HG03196 (cell line): ENCODE results near the gene GNG7.
"Not testable (repeated sequence)": the region's sequence is repeated elsewhere in the genome, so short reads cannot be mapped to it uniquely, and the experiment has no call there.

ENCODE experiments used
- ATAC-seq: cut with Tn5 transposase; IDR thresholded peaks from one replicate; pipeline ENCODE4 v1.9.1; 2021; ENCODE audit not compliant: unreplicated experiment

GNG7 gene

DNA sequence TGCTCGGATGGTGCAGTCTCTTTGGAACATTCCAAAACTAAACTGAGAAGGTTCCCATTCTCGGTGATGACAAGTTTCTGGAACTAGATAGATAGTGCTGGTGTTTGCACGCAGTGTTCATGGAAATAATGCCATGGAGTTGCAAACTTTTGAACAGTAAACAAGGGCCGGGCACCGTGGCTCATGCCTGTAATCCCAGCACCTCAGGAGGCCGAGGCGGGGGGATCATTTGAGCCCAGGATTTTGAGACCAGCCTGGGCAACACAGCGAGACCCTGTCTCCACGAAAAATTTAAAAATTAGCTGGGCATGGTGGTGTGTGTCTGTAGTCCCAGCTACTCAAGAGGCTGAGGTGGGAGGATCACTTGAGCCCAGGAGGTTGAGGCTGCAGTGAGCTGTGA lies 95.7 kb downstream of the GNG7 start:
- not testable (repeated sequence) for ATAC-seq

DNA sequence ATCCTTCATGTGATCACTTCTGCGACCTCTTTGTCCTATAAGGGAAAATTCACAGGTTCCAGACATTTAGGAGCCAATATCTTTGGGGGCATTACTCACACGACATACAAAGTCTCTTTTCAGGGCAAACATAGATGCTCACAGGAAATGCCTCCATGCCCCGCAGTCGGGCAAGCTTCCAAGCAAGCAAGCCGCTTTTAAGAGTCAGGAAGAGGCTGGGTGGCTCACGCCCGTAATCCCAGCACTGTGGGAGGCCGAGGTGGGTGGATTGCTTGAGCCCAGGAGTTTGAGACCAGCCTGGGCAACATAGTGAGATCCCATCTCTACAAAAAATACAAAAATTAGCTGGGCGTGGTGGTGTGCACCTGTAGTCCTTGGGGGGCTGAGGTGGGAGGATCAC lies 96.6 kb downstream of the GNG7 start:
- not testable (repeated sequence) for ATAC-seq

DNA sequence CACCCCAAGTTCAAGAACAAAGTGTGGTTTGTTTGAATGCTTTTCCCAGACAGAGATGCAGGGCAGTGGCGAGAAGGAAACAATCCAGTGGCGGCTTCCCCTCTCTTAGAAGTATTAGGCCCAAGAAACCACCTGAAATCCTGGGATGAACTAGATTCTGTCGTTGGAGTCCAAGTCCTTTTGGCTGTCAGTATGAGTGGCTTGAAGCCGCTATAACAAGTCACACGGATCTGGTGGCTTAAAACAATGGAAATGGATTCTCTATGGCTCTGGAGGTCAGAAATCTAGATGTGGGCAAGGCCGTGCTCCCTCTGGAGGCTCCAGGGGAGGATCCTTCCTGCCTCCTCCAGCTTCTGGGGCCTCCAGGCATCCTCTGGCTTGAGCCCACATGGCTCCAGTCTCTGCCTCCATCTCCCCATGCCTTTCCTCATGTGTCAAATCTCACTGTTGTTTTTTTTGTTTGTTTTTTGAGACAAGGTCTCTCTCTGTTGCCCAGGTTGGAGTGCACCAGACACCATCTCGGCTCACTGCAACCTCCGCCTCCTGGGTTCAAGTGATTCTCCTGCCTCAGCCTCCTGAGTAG lies 97.7 kb downstream of the GNG7 start:
- no peak for ATAC-seq

DNA sequence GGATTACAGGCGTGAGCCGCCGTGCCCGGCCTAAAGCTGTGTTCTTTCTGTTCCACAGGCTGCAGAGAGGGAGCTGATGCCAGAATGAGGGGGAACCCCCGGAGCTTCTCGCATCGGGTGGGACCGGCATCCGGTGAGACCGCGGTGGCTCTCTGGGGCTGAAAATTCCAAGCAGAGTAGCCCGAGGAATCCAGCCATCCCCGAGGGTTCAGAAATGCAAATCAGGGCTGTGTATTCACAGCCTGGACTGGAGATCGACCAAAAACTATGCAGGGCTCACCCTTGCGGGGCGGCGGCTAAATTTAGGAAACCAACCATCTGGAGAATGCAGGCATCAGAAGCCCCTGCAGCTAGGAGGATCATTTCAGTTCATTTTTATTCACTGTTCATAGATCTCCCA lies 99.2 kb downstream of the GNG7 start:
- ATAC-seq: no peak

DNA sequence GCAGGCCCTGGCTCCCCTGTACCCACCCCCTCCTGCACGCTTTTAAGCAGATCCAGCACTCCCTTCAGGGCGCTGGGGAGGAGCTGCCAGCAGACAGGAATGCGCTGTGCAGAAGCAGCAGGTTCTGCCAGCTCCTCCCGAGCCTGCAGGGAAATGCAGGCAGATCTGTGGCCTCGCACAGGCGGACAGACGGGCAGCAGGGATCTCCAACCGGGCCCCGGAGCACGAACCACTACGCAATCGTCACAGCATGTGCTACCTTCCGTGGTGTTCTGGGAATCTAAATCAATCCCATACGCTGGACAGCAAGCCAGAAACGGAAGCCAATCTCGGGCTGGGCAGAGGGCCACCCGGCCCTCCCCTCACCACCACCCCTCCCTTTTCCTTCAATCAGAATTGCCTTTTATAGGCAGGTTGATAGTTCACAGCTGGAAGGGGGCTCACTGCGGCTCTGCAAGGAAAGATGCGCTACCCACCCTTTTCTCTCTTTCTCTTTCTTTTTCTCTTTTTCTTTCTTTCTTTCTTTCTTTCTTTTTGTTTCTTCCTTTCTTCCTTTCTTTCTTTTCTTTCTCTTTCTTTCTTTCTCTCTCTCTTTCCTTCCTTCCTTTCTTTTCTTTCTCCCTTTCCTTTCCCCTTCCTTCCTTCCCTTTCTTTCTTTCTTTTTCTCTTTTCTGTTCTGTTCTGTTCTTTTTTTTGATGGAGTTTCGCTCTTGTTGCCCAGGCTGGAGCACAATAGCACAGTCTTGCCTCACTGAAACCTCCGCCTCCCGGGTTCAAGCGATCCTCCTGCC lies 99.9 kb downstream of the GNG7 start:
- no peak for ATAC-seq

DNA sequence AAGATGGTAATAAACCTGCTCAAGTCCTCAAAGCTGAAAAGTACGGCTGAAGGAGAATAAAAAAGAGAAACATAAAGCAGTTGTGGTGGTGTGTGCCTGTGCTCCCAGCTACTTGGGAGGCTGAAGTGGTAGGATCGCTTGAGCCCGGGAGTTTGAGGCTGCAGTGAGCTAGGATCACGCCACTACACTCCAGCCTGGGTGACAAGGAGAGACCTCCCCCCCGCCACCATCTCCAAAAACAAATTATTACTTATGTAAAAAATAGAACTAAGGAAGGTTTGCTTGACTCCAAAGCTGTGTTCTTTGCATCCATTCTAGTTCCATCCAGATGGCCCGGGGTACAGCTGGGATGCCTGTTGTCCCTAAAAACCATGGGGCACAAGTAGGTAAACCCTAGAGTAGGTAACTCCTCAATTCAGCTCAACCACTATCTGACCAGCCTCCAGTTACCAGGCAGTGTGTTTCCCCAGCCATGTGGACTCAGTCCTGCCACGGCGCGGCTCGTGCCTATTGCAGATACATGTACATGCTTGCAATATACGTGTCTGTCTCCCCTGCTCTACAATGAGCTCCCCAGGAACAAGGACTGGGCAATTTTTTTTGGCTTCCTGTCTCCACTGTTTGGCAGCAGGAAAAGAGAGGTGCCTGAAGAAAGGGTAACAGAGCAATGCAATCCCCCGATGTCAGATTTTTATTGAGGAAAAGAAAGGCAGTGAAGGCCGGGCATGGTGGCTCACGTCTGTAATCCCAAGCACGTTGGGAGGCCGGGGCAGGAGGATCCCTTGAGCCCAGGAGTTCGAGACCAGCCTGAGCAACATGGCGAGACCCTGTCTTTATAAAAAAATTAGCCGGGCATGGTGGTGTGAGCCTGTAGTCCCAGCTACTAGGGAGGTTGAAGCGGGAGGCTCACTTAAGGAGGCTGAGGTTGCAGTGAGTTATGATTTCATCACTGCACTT lies 101.3 kb downstream of the GNG7 start:
- no peak for ATAC-seq

DNA sequence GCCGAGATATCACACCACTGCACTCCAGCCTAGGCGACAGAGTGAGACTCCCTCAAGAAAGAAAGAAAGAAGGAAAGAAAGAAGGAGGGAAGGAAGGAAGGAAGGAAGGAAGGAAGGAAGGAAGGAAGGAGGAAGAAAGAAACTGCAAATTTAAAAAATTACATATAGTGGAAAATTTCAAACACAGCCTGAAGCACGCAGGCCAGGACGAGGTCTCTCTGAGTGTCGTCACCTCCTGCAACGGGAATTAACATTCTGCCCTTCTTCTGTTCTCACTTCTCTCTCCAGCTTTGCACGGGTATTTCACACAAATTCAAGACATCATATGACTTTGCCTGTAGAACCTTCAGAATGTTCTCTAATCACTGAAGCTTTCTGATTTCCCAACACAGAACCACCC lies 108.2 kb downstream of the GNG7 start:
- ATAC-seq: no peak

DNA sequence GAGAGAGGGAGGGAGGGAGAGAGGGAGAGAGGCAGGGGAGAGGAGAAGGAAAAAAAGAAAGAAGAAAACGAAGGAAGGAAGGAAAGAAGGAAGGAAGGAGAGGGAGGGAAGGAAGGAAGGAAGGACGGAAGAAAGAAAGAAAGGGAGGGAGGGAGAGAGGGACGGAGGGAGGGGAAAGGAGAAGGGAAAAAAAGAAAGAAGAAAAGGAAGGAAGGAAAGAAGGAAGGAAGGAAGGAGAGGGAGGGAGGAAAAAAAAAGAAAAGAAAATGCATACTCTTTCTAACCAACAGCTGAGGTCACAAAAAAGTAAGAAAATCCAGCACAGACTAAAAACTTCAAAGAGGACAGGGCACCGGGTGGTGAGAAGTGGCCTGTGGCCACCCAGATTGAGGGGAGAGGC lies 109.7 kb downstream of the GNG7 start:
- no peak for ATAC-seq

DNA sequence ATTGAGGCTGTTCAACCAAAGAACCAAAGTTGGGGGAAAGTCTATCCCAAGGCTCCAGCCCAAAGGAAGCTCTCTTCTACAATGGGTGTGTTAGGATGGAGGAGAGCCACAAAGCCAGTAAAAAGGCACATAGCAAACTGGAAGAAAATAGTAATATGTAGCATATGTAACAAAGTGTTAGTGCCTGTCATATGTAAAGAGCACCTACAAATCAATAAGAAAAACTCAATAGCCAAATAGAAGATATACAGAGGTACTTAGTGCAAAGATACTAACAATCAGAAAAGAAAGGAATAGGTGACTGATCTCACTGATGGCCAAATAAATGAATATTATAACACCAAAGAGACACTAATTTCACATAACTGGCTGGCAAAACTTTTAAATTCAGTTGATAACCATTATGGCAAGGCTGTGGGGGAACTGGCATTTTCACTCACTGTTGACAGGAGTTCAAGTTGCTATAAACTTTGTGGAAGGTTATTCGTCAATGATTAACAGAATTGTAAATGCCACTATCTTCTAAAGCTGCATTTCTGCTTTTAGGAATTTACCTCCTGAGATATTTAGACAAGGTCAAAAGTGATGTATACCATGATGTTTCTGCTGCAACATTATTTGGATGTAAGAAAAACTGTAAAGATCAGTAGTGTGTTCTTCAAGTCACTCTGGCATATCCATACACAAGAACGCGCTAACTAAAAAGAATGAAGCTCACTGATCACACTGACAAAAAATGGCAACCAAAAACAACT lies 110.8 kb downstream of the GNG7 start:
- ATAC-seq: no peak

DNA sequence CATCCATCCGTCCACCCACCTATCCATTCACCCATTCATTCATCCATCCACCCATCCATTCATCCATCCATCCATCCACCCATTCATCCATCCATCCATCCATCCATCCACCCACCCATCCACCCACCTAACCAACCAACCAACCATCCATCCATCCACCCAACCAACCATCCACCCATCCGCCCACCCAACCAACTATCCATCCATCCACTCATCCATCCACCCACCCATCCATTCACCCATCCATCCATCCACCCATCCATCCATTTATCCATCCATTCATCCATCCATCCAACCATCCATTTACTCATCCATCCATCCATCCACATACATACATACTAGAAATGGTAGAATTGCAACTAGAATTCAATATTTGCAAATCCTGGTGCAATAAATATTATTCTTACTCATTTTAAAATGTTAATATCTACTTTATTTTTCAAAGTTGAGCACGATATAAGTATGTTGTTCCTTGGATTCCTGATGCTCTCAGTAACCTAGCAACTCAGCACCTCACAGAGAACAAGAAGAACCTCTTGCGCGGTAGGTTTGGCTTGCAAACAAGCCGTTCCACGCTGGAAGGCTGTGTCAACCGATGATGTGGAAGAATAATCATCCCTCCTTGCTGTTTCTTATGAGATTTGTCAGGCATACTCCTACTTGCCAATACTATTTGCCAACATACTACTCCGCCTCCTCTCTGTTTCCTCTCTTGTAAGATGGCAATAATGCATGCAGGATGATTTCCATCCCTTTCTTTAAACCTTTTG lies 111.7 kb downstream of the GNG7 start:
- no peak for ATAC-seq

DNA sequence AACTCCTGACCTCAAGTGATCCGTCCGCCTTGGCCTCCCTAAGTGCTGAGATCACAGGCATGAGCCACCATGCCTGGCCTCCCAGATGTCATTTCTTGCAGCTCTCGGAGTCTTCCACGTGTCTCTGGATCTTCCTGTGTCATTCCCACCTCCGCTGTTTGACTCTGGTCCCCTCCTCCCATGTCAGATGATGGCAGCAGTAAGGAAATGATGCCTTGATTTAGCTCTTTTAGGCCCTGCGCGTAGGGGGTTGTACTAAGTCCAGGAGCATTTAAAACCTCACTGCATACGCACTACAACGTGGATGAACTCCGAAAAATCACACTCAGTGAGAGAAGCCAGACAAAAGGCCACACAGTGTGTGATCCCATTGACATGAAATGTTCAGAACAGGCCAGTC lies 113.1 kb downstream of the GNG7 start:
- no peak for ATAC-seq

DNA sequence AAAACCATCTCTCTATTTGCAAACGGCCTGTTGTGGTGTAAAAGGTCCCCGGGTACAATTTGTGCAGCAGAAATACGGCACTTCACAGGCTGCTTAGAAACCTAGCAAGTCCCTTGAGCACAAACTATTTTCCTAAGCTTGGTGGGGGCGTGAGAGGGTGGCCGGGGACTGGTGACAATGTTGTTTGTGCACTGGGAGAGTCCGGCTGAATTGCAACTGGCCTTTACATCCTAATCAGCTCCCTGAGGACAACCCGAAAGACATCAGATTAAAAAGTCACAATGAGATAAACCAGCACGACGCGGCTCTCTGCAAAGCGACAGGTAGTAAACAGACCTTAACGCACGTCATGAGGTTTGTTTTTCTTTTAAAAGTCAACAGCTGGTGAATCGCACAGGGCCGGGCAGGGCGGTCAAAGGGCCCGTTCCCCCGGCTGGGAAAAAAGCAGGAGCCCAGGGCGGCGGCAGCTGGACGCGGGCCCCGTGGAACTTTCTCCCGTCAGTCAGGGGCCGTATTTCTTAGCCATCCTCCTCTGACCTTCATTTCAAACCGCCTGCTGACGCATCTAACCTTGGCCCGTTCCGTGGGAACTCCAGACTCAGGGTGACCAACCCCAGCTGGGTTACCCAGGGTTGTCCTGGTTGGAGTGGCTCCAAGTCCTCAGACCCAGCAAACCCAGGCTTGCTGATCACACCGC lies 114.3 kb downstream of the GNG7 start:
- no peak for ATAC-seq

DNA sequence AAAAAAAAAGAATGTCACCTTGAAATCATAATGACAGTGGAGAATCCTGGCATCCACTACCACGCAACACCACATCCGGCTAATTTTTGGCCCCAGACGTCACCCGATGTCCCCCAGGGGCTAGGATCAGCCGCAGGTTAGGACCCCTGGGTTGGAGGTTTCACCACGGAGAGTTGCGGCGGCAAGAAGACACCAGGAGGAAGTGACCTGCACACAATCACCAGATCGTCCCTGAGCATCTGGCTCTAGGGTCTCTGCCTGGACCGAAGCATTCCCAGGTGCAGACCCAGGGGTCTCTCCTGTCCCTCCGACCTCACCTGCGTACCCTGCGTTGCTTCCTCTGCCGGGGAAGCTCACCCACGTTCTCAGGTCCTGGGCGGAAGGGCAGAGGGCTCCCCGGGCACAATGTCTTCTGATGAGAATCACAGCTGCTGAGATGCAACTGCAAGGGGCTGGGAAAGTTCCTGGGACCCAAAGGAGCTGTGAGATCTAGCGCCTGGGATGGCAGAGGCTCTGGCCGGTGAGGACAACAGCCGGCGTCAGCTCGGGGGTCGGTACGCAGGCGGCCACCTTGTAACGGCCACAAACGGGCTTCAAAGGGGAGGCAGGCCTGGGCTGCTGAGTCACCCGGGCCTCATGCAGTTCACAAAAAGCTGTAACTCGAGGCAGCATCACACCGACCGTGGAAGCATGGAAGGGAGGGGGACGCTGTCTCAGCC lies 115.3 kb downstream of the GNG7 start:
- no peak for ATAC-seq

DNA sequence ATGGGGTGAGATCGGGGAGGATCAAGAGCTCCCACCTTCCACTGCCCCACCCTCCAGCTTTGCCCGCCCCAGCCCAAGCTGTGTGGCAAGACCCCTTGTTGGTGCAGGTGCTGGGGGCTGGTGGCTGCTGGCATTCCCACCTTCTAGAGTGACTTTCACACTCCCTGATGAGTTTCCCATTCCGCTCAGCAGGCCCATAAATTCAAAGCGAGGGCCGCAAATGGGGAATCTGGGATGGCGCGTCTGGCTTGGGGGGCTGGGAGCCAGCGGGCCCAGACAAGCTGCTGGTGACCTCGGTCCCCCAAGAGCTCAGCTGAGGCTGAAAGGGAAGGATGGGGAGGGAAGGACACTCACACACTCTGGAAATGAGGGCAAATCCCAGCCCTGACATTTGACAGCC lies 116.3 kb downstream of the GNG7 start:
- ATAC-seq: no peak

DNA sequence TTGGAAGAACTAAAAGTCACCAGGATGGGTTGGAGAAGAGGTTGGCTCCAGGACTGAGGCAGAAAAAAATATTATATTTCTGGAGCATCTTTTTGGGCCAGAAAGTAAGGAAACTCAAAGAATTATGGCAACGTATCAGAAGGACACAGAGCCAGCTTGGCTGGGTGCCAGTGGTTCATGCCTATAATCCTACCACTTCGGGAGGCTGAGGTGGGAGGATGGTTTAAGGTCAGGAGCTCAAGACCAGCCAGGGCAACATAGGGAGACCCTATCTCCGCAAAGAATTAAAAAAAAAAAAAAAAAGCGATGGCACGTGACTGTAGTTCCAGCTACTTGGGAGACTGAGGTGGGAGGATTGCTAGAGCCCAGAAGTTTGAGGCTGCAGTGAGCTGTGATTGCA lies 118.5 kb downstream of the GNG7 start:
- ATAC-seq: no peak

DNA sequence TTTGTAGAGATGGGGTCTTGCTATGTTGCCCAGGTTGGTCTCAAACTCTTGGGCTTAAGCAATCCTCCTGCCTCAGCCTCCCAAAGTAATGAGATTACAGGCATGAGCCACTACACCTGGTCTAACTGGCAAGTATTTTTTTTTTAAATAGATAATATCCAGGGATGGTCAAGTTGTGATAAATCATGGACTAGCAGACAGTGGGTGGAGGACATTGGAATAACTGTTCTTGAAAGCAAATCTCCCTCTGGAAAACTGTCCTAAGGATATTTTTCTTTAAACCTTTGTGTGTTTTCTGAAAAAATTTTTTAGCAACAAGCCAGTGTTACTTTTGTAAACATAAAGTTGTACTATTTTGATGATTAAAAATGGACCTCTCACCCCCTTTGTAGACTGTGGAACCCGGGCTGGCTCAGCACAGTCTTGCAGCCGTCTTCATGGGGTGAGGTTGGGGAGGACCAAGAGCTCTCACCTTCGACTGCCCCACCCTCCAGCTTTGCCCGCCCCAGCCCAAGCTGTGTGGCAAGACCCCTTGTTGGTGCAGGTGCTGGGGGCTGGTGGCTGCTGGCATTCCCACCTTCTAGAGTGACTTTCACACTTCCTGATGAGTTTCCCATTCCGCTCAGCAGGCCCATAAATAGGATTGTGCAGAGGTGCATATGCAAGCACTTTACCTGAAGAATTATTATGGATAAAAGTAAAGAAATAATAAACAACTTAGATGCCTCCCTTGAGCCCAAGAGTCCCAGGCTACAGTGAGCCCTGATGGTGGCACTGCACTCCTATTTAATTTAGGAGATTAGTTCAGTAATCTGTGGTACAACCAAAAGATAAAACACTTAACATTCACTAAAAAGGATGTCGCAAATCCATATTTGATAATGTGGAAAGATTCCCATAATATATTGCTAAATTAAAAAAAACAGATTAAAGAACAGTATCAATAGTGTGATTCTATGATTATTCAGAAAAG lies 119.2 kb downstream of the GNG7 start:
- ATAC-seq: no peak

DNA sequence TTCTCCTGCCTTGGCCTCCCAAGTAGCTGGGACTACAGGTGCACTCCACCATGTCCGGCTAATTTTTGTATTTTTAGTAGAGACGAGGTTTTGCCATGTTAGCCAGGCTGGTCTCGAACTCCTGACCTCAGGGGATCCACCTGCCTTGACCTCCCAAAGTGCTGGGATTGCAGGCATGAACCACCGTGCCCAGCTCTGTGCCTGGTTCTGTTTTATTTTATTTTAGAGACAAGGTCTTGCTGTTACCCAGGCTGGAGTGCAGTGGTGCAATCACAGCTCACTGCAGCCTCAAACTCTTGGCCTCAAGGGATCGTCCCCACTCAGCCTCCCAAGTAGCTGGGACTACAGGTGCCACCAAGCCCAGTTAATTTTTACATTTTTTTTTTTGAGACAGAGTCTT lies 122.1 kb downstream of the GNG7 start:
- not testable (repeated sequence) for ATAC-seq
